ENCODE results near the gene OR2V1. TPM values are rescaled to one million over a fixed set of nuclear protein-coding genes. Genes with fewer than 3 reads are reported as not detected.
"Not testable (repeated sequence)": the region's sequence is repeated elsewhere in the genome, so short reads cannot be mapped to it uniquely, and the experiment has no call there.

OR2V1 gene
- polyA plus RNA-seq, 3 donors from 2014 or later: not detected

DNA sequence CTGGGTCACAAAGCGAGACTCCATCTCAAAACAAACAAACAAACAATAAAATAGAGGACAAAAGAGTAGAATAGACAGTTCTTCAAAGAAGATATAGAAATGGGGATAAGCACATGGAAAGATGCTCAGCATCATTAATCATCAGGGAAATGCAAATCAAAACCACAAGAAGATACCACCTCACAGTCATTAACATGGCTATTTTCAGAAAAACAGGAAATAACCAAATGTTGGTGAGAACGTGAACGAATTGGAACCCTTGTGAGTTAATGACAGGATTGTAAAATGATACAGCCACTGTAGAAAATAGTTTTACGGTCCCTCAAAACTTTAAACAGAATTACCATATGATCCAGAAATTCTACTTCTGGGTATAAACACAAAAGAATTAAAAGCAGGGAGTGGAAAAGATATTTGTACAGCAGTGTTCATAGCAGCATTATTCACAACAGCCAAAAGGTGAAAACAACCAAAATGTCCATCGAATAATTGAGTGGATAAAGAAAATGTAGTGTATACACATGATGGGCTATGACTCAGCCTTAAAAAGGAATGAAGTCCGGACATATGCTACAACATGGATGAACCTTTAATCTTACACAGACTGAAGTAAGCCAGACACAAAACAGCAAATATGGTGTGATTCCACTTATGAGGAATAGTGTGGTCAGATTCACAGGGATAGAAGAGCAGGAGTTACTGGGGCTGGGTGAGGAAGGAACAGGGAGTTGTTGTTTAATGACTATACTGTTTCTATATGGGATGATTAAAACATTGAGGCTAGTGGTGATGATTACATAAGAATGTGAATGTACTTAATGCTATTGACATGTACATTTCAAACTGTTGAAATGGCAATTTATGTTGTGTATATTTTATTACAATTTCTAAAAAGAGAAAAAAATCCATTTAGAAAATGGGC lies 36.1 kb upstream of the OR2V1 start:
- H3K9me3 Mint-ChIP-seq: peaks cover 0 to 5% (median 0%) of the 10 kb centered on the region in 6 donors

DNA sequence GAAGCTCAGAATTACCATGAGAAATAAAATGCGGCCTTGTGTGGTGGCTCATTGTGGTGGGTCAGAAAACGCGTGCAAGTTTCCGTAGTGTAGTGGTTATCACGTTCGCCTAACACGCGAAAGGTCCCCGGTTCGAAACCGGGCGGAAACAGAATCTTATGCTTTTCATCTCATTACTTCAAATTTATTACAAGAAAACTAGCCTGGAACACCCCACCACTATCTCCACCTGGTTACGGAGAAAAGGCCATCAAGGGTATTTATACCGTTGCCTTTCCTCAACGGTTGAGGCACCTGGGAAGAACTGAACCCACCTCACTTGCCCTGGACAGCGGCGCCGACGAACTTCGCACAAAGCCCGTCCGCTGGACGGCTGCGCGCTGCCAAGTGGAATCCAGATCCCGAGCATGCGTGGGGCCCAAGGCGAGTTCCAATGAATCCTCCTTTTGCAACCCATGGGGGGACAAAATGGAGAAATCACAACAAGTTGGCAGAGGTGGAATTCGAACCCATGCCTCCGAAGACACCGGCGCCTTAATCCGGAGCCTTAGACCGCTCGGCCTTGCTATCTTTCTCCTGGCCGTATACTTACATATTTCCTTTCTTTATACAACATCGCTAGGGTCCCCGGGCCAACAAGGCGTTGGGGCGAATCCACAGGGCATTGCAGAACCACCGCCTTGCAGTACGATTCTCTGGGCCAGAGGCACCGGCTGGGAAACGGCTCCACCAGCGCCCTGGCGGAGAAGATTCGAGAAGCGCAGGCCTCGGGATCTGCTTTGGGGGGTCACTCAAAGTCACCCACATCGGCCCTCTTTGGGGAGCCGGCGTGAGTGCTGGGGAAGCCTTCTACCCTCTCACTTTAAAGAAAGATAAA lies 33.3 kb upstream of the OR2V1 start:
- H3K9me3 Mint-ChIP-seq: peaks cover 0 to 2% (median 0%) of the 10 kb centered on the region in 6 donors
- peak overlapping the region in 5 of 6 donors; percentile 39 to 96 (median 90) for H3K27ac Mint-ChIP-seq
- peak in 1 of 3 donors; percentile 29 for DNase-seq
- H3K27me3 Mint-ChIP-seq (ENCODE audit: low read depth in 3 of 3): peaks cover 23 to 53% (median 45%) of the 10 kb centered on the region in 3 donors
- no peaks in the 10 kb centered on the region for H3K36me3 Mint-ChIP-seq
- H3K4me3 Mint-ChIP-seq: peak overlapping the region in 4 of 5 donors; percentile 71 to 88 (median 78)
- peaks cover 9 to 35% of the 10 kb centered on the region in 2 donors for H3K4me1 Mint-ChIP-seq

More for the DNA sequence above, 36.1 kb upstream of the OR2V1 start:
- H3K27me3 Mint-ChIP-seq (ENCODE audit: low read depth in 3 of 3): peaks cover 26 to 68% (median 60%) of the 10 kb centered on the region in 3 donors
- peaks cover 26 to 35% of the 10 kb centered on the region in 2 donors for H3K4me1 Mint-ChIP-seq
- no peak overlapping the region for H3K4me3 Mint-ChIP-seq
- H3K27ac Mint-ChIP-seq: peak overlapping the region in 1 of 6 donors; percentile 24
- DNase-seq: no peak
- no peaks in the 10 kb centered on the region for H3K36me3 Mint-ChIP-seq

DNA sequence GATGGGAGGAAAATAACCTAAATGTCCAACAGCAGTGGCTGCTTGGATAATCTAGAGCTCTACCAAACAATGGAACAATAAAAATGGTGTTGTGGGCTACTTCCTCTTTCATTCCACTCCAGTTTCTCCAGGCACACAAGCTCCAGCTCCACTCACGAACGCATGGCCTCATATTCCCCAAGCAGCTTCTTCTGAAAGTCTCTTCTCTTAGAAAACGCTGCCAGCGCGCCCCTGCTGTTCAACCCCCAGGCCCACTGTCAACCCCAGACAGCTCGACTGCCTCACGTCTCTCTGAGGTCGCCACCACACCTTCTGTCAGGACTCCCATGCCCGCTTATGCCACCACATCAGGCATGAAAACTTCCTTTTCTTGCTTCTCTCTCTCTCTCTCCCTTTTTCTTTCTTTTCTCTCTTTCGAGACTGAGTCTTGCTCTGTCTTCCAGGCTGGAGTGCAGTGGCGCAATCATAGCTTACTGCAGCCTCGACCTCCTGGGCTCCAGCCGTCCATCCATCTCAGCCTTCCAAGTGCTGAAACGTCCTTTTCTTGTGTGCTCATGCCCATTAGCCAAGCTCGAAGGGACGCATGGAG lies 32.6 kb upstream of the OR2V1 start:
- peak overlapping the region in 5 of 6 donors; percentile 39 to 96 (median 90) for H3K27ac Mint-ChIP-seq
- peaks cover 20 to 49% (median 39%) of the 10 kb centered on the region in 3 donors for H3K27me3 Mint-ChIP-seq (ENCODE audit: low read depth in 3 of 3)
- H3K9me3 Mint-ChIP-seq: peaks cover 0 to 2% (median 0%) of the 10 kb centered on the region in 6 donors
- H3K36me3 Mint-ChIP-seq: no peaks in the 10 kb centered on the region
- H3K4me3 Mint-ChIP-seq: peak overlapping the region in 4 of 5 donors; percentile 71 to 88 (median 78)
- H3K4me1 Mint-ChIP-seq: peaks cover 6 to 31% of the 10 kb centered on the region in 2 donors
- DNase-seq: peak in 2 of 3 donors; percentile 19 to 24

DNA sequence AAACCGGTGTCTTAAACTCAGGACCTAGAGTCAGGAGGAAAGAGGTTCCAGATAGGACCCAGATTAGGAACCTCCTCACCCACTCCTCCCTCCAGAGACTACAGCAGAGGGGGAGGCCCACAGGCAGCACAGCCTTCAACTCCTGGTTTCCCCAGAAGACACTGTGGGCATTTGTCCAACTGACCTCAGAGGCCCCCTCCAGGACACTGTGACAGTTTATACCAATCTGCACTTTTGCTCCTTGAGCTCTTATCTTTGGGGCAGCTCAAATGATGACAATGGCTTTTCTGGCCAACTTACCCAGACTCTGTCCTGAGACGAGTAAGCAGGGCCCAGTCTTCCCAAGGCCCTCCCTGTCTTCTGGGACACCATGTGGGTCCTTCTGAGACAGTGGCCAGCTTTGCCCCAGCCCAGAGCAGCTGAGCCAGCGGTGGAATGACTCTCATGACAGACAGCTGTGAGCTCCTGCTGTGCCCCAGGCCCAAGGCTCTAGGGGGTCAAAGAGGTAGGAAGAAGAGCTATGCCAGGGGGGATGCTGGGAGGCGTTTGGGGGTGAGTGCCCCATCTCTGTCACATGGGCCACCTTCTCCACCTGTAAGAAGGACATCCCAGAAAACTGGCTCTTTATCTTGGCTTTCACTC lies 30.7 kb upstream of the OR2V1 start:
- Mint-ChIP-seq H3K27ac (peak overlapping the region; percentile 81 to 97 (median 94)), H3K27me3 (ENCODE audit: low read depth in 3 of 3) (peaks cover 17 to 40% (median 30%) of the 10 kb centered on the region in 3 donors), H3K4me1 (peaks cover 6 to 31% of the 10 kb centered on the region in 2 donors), H3K36me3 (no peaks in the 10 kb centered on the region), H3K4me3 (peak overlapping the region; percentile 42 to 86 (median 84)), H3K9me3 (peaks cover 0 to 2% (median 0%) of the 10 kb centered on the region in 6 donors)
- no peak for DNase-seq

DNA sequence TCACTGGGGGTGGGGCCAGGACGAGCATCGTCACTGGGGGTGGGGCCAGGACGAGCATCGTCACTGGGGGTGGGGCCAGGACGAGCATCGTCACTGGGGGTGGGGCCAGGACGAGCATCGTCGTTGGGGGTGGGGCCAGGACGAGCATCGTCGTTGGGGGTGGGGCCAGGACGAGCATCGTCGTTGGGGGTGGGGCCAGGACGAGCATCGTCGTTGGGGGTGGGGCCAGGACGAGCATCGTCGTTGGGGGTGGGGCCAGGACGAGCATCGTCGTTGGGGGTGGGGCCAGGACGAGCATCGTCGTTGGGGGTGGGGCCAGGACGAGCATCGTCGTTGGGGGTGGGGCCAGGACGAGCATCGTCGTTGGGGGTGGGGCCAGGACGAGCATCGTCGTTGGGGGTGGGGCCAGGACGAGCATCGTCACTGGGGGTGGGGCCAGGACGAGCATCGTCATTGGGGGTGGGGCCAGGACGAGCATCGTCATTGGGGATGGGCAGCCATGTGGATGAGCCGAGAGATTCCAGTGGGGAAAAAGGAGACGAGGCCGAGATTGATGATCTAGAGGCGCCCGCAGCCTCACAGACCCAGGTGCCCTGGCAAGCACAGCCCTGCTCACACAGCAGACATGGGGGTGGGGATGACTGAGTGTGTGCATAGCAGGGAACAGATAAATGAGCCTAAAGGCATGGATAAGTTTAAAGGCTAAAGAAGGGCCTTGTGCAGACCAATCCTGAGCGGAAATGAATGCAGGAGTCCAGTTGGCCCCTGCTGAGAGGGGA lies 30.0 kb upstream of the OR2V1 start:
- Mint-ChIP-seq H3K4me1 (peaks cover 6 to 31% of the 10 kb centered on the region in 2 donors), H3K4me3 (peak overlapping the region; percentile 42 to 86 (median 84)), H3K27ac (peak overlapping the region; percentile 71 to 97 (median 94)), H3K27me3 (ENCODE audit: low read depth in 3 of 3) (peaks cover 14 to 35% (median 26%) of the 10 kb centered on the region in 3 donors)
- not testable (repeated sequence) for H3K9me3 Mint-ChIP-seq, H3K36me3 Mint-ChIP-seq
- DNase-seq: peak; percentile 41 to 67 (median 50)

DNA sequence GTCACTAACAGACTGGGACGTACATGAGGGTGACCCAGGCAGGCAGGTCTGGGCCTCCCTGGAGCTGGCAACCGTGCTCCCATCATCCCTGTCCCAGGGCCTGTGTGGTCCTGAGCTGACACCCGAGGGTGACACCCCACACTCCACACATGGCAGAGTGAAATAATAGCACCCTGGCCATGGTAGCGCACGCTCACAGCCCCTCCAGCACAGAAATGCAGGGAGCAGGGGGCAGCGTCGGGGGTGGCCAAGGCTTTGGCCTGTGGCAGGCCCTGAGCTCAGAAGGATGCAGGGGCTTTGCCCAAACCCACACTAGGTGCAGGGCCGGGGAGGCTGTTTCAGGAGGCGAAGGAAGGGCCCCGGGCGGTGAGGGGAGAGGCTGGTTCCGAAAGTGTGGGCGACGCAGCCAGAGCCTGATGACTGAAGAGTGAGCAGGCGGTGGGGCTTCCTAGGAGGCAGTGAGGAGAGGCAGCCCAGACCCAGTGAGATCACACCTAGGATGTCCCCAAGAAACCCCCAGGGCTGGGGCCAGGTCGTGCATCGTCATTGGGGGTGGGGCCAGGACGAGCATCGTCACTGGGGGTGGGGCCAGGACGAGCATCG lies 29.3 kb upstream of the OR2V1 start:
- Mint-ChIP-seq H3K4me3 (peak overlapping the region; percentile 18 to 79 (median 73)), H3K27ac (peak overlapping the region; percentile 73 to 97 (median 92)), H3K27me3 (ENCODE audit: low read depth in 3 of 3) (peaks cover 14 to 28% (median 20%) of the 10 kb centered on the region in 3 donors), H3K9me3 (peaks cover 0 to 2% (median 0%) of the 10 kb centered on the region in 6 donors), H3K36me3 (no peaks in the 10 kb centered on the region), H3K4me1 (peaks cover 6 to 29% of the 10 kb centered on the region in 2 donors)
- peak; percentile 55 to 84 (median 75) for DNase-seq

DNA sequence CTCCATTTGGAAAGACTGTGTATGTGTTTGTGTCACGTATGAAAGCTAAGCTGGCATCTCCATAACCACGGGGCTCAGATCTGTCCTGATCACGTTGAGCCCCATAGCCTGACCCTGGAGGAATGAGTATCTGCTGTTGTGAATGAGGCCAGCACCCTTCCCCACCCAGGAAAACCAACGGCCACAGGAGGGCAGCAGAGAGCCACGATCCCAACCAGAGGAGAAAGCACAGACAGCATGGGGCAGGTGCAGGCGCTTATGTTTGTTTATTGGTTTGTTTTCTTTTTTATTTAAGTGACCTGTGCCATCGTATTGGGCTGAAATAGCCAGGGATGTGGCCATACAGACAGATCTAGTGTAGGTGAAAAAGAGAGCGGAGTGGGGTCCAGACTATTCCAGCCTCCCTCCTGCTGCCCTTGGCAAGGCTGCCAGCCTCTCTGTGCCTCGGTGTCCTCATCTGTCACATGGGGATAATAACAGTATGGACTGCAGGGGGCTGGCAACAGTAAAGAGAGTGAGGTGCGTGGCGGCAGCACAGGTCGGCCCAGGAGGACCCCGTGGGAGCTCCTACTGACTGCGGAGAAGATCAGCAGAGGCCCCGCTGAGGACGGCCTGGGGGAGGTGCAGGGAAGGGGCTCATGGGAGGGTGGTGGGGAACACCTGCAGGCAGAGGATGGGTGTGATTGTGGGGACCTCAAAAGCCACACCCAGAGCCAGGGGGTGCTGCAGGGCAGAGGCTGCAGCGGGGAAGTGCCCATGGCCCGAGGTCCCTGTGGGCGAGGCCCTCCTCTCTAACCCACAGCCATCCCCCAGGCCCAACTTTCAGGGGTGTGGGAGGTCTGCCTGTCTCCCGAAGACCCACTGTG lies 28.6 kb upstream of the OR2V1 start:
- H3K9me3 Mint-ChIP-seq: peaks cover 0 to 2% (median 0%) of the 10 kb centered on the region in 6 donors
- peak; percentile 76 to 85 (median 83) for DNase-seq
- peaks cover 13 to 24% (median 19%) of the 10 kb centered on the region in 3 donors for H3K27me3 Mint-ChIP-seq (ENCODE audit: low read depth in 3 of 3)
- no peaks in the 10 kb centered on the region for H3K36me3 Mint-ChIP-seq
- H3K4me3 Mint-ChIP-seq: peak overlapping the region; percentile 28 to 82 (median 74)
- peak overlapping the region; percentile 80 to 97 (median 94) for H3K27ac Mint-ChIP-seq
- peaks cover 6 to 27% of the 10 kb centered on the region in 2 donors for H3K4me1 Mint-ChIP-seq

DNA sequence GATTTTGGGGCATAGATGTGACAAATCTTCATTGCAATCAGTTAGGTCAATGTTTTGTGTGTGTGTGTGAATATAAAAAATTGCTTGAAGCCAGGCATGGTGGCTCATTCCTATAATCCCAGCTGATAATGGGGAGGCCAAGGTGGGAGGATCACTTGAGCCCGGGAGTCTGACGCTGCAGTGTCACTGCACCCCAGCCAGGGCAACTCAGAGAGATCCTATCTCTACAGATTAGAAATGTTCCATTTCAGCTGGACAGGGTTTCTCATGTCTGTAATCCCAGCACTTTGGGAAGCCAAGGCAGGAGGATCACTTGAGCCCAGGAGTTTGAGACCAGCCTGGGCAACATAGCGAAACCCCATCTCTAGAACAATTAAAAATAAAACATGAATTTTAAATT lies 27.9 kb upstream of the OR2V1 start:
- Mint-ChIP-seq H3K4me3 (no peak overlapping the region), H3K4me1 (peaks cover 6 to 27% of the 10 kb centered on the region in 2 donors), H3K27ac (peak overlapping the region in 2 of 6 donors; percentile 90 to 97), H3K9me3 (peaks cover 0 to 2% (median 0%) of the 10 kb centered on the region in 6 donors), H3K27me3 (ENCODE audit: low read depth in 3 of 3) (peaks cover 11 to 18% (median 13%) of the 10 kb centered on the region in 3 donors), H3K36me3 (no peaks in the 10 kb centered on the region)
- DNase-seq: no peak

DNA sequence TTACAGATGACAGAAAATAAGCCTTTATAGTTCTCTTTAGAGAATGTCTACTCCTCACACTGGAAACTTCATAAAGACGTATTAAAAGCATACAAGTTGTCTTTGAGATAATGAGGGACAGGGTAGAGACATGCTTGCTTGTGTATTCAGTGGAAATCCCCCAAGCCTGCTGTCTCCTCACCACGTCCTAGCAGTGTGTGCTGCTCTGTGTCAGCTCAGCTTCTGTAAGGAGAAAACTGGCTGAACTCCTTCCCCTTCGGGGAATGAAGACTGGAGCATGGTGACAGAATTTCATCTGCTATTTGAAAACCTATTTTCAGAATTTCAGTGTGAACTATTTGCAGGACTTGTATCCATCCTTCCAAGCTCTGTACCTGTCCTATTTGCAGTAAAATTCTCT lies 25.8 kb upstream of the OR2V1 start:
- peaks cover 0 to 2% (median 0%) of the 10 kb centered on the region in 6 donors for H3K9me3 Mint-ChIP-seq
- H3K27me3 Mint-ChIP-seq (ENCODE audit: low read depth in 3 of 3): peaks cover 7 to 13% (median 11%) of the 10 kb centered on the region in 3 donors
- no peak overlapping the region for H3K27ac Mint-ChIP-seq
- H3K36me3 Mint-ChIP-seq: no peaks in the 10 kb centered on the region
- H3K4me1 Mint-ChIP-seq: peaks cover 6 to 18% of the 10 kb centered on the region in 2 donors
- no peak overlapping the region for H3K4me3 Mint-ChIP-seq
- no peak for DNase-seq

DNA sequence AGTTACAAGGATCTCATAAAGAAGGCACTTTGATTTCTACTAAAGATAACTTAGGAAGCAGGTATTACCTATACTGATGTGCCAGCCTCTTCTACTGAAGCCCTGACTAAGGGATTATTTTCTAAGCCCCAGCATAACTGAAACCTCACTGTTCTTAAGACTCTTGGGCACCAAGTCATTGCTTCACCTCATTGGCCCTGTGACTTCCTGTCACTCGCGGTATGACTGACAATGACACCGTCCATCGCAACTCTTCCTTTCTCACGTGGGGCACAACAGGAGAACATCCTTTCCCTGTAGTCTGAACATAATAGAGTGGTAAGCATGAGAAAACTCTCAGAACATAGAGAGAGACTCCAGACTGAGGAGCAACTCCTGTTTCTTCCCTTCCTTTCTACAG lies 22.8 kb upstream of the OR2V1 start:
- DNase-seq: no peak
- Mint-ChIP-seq H3K27ac (no peak overlapping the region), H3K4me3 (no peak overlapping the region), H3K4me1 (peaks cover 0 to 3% of the 10 kb centered on the region in 2 donors), H3K27me3 (ENCODE audit: low read depth in 3 of 3) (peaks cover 3 to 19% (median 3%) of the 10 kb centered on the region in 3 donors), H3K9me3 (peaks cover 0 to 2% (median 0%) of the 10 kb centered on the region in 6 donors), H3K36me3 (no peaks in the 10 kb centered on the region)

DNA sequence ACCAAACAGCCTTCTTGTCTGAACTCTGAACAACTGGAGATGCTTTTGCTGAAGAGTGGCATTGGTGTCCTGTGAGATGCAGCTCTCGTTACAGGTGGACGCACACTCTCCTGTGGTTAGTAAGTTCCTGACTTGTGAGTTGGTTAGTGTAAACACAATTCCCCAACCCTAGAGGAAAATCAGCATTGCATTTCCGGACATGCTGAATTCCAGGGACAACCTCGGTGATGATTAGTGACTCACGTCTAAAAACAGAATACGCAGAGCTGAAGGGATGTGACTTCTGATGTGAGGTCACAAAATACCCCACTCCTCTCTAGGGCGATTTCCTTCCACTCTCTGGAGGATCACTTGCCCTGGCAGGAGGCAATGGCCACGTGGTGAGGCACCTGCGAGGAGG lies 21.4 kb upstream of the OR2V1 start:
- Mint-ChIP-seq H3K27me3 (ENCODE audit: low read depth in 3 of 3) (peaks cover 3 to 19% (median 4%) of the 10 kb centered on the region in 3 donors), H3K9me3 (peaks cover 0 to 2% (median 0%) of the 10 kb centered on the region in 6 donors), H3K4me1 (peaks cover 0 to 3% of the 10 kb centered on the region in 2 donors), H3K4me3 (no peak overlapping the region), H3K27ac (no peak overlapping the region), H3K36me3 (no peaks in the 10 kb centered on the region)
- DNase-seq: no peak

Measured in immature natural killer cell (primary cell).